C4-2B (cell line): ENCODE results near the gene FHIT.

Source experiments
- ZFX ChIP-seq: fragments of 450-650 bp; IDR thresholded peaks from 2 replicates; pipeline ENCODE4 v1.6.1; 2017
- TF ChIP-seq, protein P1 (sequence below): fragments of 450-650 bp; conservative IDR thresholded peaks from 2 replicates; pipeline ENCODE4 v1.5.1; 2017; ENCODE audit warnings: mild to moderate bottlenecking

DNA sequence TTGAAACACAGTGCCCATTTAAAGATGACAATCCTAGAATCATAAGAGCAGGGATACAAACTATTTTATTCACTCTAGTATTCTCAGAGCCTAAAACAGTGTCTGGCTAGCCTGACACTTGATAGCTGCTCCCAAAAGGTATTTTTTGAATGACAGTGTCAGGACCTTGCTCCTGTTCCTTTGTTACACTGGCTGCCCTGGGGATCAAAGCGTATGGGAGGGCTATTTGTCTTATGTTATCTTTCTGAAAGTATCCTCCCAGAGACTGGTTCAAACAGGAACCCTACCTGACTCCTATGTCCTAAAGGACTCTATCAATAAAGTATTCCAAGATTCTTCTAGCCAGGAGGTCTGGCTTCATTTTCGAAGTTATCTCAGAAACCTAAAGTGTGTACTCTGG is 621.4 kb downstream of the FHIT start:
- TF ChIP-seq, protein P1, sequence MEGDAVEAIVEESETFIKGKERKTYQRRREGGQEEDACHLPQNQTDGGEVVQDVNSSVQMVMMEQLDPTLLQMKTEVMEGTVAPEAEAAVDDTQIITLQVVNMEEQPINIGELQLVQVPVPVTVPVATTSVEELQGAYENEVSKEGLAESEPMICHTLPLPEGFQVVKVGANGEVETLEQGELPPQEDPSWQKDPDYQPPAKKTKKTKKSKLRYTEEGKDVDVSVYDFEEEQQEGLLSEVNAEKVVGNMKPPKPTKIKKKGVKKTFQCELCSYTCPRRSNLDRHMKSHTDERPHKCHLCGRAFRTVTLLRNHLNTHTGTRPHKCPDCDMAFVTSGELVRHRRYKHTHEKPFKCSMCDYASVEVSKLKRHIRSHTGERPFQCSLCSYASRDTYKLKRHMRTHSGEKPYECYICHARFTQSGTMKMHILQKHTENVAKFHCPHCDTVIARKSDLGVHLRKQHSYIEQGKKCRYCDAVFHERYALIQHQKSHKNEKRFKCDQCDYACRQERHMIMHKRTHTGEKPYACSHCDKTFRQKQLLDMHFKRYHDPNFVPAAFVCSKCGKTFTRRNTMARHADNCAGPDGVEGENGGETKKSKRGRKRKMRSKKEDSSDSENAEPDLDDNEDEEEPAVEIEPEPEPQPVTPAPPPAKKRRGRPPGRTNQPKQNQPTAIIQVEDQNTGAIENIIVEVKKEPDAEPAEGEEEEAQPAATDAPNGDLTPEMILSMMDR: no peak
- no peak for TF ChIP-seq ZFX
